ENCODE measurements around the gene FIBCD1.

Gene FIBCD1

GRCh38 chr9:130954317-130954716 is 15.3 kb upstream of the FIBCD1 start:
- no peak overlapping the region for H3K4me2 ChIP-seq (ENCODE audit: low read length)
- no peak overlapping the region for H3K4me3 ChIP-seq (ENCODE audit: low read depth, low read length)
- no peak overlapping the region for H3K9ac ChIP-seq
- H3K79me2 ChIP-seq = no peaks in the 10 kb centered on the region
- no peak for TF ChIP-seq CTCF (IDR thresholded peaks at IDR 0.05)
- H3K36me3 ChIP-seq (ENCODE audit: control insufficient read depth, insufficient read depth, low read length) = no peaks in the 10 kb centered on the region
- H3K4me1 ChIP-seq = no peaks in the 10 kb centered on the region
- H3K9me3 ChIP-seq (ENCODE audit: control insufficient read depth, low read length) = no peaks in the 10 kb centered on the region
- H3K27ac ChIP-seq = no peak overlapping the region
- no peaks in the 10 kb centered on the region for H3K27me3 ChIP-seq (ENCODE audit: control insufficient read depth, insufficient read depth, low read length)
- H2AFZ ChIP-seq = no peak overlapping the region

- no peaks in the 10 kb centered on the region for H3K79me2 ChIP-seq
- no peaks in the 10 kb centered on the region for H3K4me1 ChIP-seq
- H3K4me3 ChIP-seq (ENCODE audit: low read depth, low read length) = no peak overlapping the region
- H3K9me3 ChIP-seq (ENCODE audit: control insufficient read depth, low read length) = no peaks in the 10 kb centered on the region
- no peak for TF ChIP-seq CTCF (IDR thresholded peaks at IDR 0.05)
- no peaks in the 10 kb centered on the region for H3K36me3 ChIP-seq (ENCODE audit: control insufficient read depth, insufficient read depth, low read length)
- no peak overlapping the region for H3K27ac ChIP-seq
- H3K4me2 ChIP-seq (ENCODE audit: low read length) = no peak overlapping the region
- no peak overlapping the region for H2AFZ ChIP-seq
- no peak overlapping the region for H3K9ac ChIP-seq
- no peaks in the 10 kb centered on the region for H3K27me3 ChIP-seq (ENCODE audit: control insufficient read depth, insufficient read depth, low read length)
Observed at GRCh38 chr9:130952065-130952762, 13.2 kb upstream of the FIBCD1 start.

GRCh38 chr9:130950039-130950311 is 10.9 kb upstream of the FIBCD1 start:
- no peaks in the 10 kb centered on the region for H3K36me3 ChIP-seq (ENCODE audit: control insufficient read depth, insufficient read depth, low read length)
- no peaks in the 10 kb centered on the region for H3K9me3 ChIP-seq (ENCODE audit: control insufficient read depth, low read length)
- H3K4me3 ChIP-seq (ENCODE audit: low read depth, low read length) = no peak overlapping the region
- no peaks in the 10 kb centered on the region for H3K27me3 ChIP-seq (ENCODE audit: control insufficient read depth, insufficient read depth, low read length)
- TF ChIP-seq CTCF (IDR thresholded peaks at IDR 0.05) = no peak
- H2AFZ ChIP-seq = no peak overlapping the region
- H3K27ac ChIP-seq = no peak overlapping the region
- H3K4me2 ChIP-seq (ENCODE audit: low read length) = no peak overlapping the region
- H3K9ac ChIP-seq = no peak overlapping the region
- no peaks in the 10 kb centered on the region for H3K79me2 ChIP-seq
- no peaks in the 10 kb centered on the region for H3K4me1 ChIP-seq

- no peaks in the 10 kb centered on the region for H3K79me2 ChIP-seq
- no peak overlapping the region for H2AFZ ChIP-seq
- H3K4me1 ChIP-seq = no peaks in the 10 kb centered on the region
- no peak for TF ChIP-seq CTCF (IDR thresholded peaks at IDR 0.05)
- H3K9ac ChIP-seq = no peak overlapping the region
- no peaks in the 10 kb centered on the region for H3K36me3 ChIP-seq (ENCODE audit: control insufficient read depth, insufficient read depth, low read length)
- no peak overlapping the region for H3K27ac ChIP-seq
- H3K4me2 ChIP-seq (ENCODE audit: low read length) = no peak overlapping the region
- no peaks in the 10 kb centered on the region for H3K27me3 ChIP-seq (ENCODE audit: control insufficient read depth, insufficient read depth, low read length)
- no peaks in the 10 kb centered on the region for H3K9me3 ChIP-seq (ENCODE audit: control insufficient read depth, low read length)
- H3K4me3 ChIP-seq (ENCODE audit: low read depth, low read length) = no peak overlapping the region
Observed at GRCh38 chr9:130949188-130950038, 10.4 kb upstream of the FIBCD1 start.
